Stimulated activated CD4-positive, alpha-beta T cell treated with anti-CD3 and anti-CD28 coated beads, Interleukin-1b, Interleukin-23, amount 100 ng/mL, for 24 hours (primary cell): ENCODE measurements around the gene SRGN.

Experiments
- DNase-seq, 4 experiments: peaks; one replicate each; pipeline ENCODE4 v3.0.0-alpha.2; 2020; ENCODE audit warnings: low read depth in 4 of 4, low spot score in 1 of 4

Gene SRGN

GRCh38 chr10:69089638-69090599 lies 2.0 kb downstream of the SRGN start:
- peak in 3 of 4 experiments; percentile 42 to 71 (median 58) for DNase-seq

GRCh38 chr10:69090685-69091084 lies 2.8 kb downstream of the SRGN start:
- no peak for DNase-seq

GRCh38 chr10:69091143-69091651 lies 3.3 kb downstream of the SRGN start:
- DNase-seq: no peak

- peak; percentile 58 to 69 (median 66) for DNase-seq
Observed at GRCh38 chr10:69092959-69093850, 5.3 kb downstream of the SRGN start.

DNA sequence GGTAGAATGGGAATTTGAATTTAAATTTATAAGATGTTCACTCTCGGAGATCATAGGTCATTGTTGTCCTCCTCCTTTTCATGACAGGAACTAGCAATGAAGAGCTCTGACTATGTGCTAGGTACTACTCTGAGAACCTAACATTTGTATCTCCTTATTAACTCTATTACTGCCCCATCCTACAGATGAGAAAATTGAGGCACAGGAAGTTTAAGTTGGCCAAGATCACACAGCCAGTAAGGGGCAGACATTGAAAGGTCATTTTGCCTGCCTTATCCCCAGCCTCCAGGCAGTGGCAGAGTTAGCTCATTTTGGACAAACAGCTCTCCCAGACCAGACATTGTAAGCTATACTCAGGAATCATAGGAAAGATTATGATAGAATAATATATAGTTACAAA lies 6.0 kb downstream of the SRGN start:
- DNase-seq: no peak

GRCh38 chr10:69096045-69096444 lies 8.1 kb downstream of the SRGN start:
- DNase-seq: no peak

- no peak for DNase-seq
Observed at GRCh38 chr10:69097729-69098128, 9.8 kb downstream of the SRGN start.

- DNase-seq: no peak
Observed at GRCh38 chr10:69100136-69100872, 12.4 kb downstream of the SRGN start.

- DNase-seq: no peak
Observed at GRCh38 chr10:69101451-69102095, 13.7 kb downstream of the SRGN start.

DNA sequence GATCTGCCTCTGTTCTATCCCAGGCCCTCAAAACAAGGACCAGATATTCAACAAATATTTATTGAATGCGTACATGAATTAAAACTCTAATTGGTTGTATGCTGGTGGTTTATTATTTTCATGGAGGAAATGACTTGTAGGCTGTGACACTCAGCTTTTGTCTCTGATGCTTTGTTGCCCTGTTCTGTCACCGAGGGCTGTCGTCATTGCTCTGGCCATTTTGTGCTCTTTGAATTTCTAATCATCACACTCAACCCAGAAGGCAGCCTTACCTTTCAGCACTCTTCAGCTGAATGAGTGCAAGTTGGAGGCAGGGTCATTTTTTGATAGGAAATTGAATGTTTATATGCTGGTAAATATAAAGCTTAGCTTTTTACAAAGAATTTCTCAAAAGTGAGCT lies 14.5 kb downstream of the SRGN start:
- no peak for DNase-seq

DNA sequence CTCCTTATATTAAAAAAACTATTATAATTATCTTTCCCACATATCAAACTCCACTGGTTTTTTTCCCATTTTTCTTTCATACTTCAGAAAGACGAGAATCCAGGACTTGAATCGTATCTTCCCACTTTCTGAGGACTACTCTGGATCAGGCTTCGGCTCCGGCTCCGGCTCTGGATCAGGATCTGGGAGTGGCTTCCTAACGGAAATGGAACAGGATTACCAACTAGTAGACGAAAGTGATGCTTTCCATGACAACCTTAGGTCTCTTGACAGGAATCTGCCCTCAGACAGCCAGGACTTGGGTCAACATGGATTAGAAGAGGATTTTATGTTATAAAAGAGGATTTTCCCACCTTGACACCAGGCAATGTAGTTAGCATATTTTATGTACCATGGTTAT lies 15.9 kb downstream of the SRGN start:
- no peak for DNase-seq

GRCh38 chr10:69104994-69105790 lies 17.3 kb downstream of the SRGN start:
- no peak for DNase-seq

- DNase-seq: no peak
Observed at GRCh38 chr10:69107176-69107490, 19.2 kb downstream of the SRGN start.

- no peak for DNase-seq
Observed at GRCh38 chr10:69107699-69108098, 19.8 kb downstream of the SRGN start.

GRCh38 chr10:69119896-69120295 lies 32.0 kb downstream of the SRGN start:
- no peak for DNase-seq

DNA sequence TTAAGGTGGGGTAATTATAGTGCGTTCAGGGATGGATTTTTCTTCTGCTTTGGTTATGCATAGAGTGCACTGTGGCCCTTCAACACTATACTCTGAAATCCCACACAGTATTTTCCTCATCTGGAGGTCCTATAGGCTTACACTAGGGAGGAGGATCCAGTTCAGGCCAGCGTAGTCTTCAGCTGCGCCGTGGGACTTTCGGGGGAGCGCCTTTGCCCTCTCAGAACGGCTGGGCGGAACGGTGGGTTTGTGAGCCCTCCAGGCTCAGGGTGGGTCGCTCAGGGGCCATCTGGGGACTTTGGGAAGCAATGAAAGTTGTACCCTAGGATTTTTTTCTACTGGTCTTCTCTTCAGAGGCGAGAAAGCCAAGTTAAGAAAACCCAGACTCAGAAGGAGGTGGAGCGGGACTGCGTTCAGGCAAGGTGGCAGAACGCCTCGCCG lies 35.4 kb downstream of the SRGN start:
- DNase-seq: no peak

DNA sequence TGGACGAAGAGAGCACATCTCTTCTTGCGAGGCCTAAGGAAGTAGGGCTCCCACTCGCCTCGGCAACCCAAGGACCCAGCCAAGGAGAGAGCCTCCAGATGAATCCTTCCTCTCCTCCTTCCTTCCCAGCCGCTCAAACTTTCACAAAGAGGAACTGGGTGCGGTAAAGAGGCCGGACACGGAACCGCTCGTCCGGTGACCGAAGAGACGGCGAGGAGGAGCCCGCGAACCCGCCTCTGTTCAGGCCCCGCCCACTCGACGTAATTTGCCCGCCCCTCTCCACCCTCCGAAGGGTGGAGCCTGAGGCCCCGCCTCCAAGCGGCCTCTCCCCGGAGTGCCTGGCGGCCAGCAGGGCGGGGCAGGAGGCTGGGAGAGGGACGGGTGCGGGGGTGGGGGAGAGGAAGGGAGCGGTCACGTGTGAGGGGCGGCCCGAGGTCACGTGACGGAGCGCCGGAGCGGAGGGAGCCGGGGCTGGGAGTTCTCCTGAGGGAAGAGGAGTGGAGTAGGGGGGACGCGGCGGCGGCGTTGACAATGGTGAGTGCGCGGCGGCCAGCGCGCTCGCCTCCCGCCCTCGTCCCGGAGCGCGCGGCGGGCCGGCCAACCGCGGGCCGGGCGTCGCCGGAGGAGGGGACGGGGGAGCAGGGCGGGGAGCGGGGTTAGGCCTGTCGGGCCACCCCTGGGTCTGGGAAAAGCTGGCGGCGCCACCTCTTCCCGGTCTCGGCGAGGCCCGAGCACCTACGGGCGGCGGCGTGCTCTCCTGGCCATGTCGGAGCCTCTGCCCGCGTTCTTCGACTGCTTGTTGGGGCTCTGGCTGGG lies 36.1 kb downstream of the SRGN start, which contains the start of gene VPS26A:
VPS26A (plus strand) TSS at position 432 of the 816 bp plus-strand sequence; CDS start at position 532, 100 bp downstream.
- DNase-seq: peak; percentile 97 to 99 (median 98)

DNA sequence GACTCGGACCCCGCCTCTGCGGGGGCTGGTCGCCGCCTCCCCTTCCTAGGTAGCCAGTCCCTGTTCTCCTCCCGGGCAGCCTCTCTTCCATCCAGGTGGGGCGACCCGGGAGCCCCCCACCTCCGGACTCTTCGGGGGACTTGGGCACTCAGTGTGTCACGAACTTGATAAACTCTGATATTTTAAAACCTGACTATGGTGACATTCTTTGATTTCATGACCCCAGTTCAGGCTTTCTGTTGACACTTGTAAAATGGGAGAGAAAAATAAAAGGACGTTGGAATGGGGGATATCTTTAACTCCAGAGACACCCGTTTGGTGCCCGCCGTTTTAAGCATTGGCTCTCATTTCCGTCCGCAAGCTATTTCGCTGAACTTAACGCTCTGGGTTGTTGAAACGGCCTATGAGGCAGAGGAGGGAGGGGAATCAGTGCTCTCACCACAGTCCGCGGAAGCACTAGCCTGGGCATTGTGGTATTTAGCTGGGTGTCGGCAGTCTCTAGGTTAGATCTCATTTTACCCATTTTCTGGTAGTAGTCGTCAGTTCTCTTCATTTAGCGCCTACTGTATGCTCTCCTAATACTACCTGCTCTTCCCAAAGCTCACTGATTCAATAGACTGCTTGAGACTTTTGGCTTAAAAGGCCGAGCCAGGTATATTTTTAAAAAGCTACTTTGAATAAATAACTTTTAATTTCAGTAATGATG lies 36.8 kb downstream of the SRGN start:
- peak in 3 of 4 experiments; percentile 16 to 21 (median 18) for DNase-seq
